HG03159 (cell line): ENCODE results near the gene CST1.
"Not testable (repeated sequence)": the region's sequence is repeated elsewhere in the genome, so short reads cannot be mapped to it uniquely, and the experiment has no call there.

ENCODE experiments used
- ATAC-seq: cut with Tn5 transposase; IDR thresholded peaks from one replicate; pipeline ENCODE4 v1.9.1; 2021; ENCODE audit warnings: mild to moderate bottlenecking, moderate library complexity; ENCODE audit not compliant: unreplicated experiment

The CST1 gene

DNA sequence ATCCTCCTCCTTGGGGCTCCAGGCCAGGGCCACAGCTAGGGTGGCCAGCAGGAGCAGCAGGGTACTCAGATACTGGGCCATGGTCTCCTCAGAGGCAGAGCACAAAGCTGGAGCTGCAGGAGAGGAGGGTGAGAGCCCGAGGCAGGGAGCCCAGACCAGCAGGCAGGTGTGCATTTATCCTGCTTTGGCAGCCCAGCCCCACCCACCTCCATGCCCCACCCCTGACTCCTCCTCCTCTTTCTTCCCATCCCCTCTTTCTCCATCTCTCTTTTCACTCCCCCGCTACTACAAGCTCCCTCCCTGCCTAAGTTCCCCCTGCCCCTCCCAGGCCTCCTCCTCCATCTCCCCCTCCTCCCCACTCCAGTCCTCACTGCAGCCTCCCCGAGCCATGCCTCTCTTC lies at the start of gene CST1:
TSS of gene CST1 (minus strand) at position 150 of the 400 bp plus-strand sequence. CDS start at position 81, 69 bp downstream.
- ATAC-seq = not testable (repeated sequence)

DNA sequence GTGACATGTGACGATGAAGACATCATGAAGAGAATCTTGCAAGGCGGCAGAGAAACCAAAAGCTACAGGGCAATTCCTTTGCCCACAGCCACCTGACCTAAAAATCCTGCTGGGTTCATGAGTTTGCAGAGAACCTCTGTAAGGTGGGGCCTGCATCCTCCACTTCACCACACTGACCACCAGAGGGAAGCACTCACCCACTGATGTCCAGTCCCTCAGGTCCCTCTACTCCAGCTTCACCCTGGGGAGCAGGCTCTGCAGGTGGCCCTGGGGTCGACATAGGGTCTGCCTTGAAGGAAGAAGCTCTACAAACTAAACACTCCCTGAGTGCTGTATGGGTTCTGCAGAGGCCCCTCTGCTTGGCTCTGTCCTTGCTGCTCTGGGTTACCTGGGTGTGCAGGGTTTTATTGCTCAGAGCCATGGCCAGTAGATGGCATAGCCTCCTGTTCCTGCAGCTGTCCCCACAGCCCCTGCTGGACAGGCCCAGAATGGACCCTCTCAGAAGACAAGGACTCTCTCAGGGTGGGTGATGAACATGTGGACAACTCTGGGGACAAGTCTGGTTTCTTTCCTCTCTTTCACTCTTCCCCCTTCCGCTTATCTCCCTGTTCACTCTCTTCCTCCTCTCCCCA lies 48.6 kb upstream of the CST1 start:
- ATAC-seq = peak; percentile 89

- ATAC-seq = no peak
Measured at GRCh38 chr20:23795526-23795925, 44.8 kb upstream of the CST1 start.

DNA sequence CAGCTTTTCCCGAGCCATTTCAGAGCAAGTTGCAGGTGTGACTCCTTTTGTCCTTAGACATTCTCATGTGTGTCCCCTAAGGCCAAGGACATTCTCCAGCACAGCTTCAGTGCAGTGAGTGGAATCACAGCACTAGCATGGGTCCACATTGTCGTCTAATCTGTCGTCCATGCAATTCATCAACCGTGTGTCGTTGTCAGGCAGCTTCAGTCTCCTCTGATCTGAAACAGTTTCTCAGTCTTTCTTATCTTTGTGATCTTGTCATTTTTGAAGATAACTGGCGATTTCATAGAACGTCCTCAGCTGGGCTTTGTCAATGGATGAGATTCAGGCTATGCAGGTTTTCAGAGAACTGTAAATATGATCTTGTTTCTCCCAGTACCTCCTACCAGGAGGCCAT lies 44.1 kb upstream of the CST1 start:
- ATAC-seq = no peak

DNA sequence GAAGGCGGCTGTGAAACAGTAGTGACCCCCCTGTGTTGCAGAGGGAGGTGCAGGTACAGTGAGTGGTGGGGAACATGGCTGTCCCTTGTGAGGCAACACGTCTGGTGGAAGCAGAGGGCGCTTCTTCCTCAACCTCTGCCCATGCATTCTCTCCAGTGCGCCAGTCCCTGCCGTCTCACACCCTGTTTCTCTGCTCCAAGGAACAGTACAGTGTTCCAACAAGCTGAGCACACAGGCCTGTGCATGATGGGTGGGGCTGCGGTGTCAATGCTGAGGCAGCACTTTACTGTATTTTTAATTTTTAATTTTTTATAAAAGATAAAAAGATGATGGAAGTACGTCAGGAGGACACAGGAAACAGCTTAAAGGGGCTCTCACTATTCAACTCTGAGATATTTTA lies 43.3 kb upstream of the CST1 start:
- no peak for ATAC-seq

GRCh38 chr20:23783447-23783846 lies 32.7 kb upstream of the CST1 start:
- ATAC-seq = no peak

- ATAC-seq = no peak
Measured at GRCh38 chr20:23782366-23782983, 31.7 kb upstream of the CST1 start.

DNA sequence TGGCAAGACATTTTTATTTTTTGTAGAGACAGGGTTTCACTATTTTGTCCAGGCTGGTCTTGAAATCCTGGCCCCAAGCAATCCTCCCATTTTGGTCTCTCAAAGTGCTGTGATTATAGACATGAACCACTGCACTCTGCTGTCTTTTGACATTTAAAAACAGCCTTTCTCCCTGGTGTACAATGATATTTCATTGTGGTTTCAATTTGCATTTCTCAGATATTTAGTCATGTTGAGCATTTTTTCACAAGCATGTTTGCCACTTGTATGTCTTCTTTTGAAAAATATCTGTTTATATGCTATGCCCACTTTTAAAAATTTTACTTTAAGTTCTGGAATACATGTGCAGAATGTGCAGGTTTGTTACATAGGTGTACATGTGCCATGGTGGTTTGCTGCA lies 27.9 kb upstream of the CST1 start:
- not testable (repeated sequence) for ATAC-seq

DNA sequence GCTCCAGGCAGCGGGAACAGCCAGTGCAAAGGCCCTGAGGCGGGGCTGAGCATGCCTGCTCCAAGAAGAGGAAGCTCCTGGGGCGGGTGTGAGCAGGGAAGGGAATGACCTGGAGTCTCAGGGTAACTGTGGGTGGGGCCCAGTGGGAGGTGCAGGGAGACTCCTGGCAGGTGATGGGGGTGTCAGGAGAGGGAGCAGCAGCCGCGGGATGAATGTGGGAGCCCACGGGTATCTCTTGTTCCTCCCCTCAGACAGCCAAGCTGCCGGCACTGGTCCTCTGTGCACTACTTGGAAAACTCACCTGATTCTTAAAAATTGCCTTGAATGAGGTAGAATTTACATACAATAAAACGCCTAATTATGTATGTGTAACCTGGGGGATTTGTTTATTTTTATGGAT lies 26.6 kb upstream of the CST1 start:
- ATAC-seq = not testable (repeated sequence)

DNA sequence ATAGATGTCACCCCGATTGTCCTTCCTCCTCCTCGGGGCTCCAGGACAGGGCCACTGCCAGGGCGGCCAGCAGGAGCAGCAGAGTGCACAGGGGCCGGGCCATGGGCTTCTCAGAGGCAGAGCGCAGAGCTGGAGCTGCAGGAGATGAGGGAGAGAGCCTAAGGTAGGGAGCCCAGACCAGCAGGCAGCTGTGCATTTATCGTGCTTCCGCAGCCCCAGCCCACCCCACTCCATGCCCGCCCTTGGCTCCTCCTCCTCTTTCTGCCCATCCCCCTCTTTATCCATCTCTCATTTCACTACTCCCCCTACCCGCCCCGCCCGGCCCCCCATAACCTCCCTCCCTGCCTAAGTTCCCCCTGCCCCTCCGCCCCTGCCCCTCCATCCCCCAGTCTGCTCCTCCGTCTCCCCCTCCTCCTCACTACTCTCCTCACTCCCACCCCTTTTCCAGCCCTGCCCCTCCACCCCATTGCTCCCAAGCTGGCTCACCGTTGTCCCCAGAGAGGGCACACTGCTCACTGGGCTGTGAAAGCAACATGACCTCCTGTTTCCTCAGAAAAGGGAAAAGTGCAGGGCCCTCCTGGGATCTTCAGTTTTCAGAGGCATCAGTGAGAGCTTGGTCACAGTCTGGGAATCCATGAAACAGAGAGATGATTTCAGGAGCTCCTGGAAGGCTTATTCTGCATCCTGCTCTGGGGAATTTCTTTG lies 25.5 kb upstream of the CST1 start:
- ATAC-seq = no peak

DNA sequence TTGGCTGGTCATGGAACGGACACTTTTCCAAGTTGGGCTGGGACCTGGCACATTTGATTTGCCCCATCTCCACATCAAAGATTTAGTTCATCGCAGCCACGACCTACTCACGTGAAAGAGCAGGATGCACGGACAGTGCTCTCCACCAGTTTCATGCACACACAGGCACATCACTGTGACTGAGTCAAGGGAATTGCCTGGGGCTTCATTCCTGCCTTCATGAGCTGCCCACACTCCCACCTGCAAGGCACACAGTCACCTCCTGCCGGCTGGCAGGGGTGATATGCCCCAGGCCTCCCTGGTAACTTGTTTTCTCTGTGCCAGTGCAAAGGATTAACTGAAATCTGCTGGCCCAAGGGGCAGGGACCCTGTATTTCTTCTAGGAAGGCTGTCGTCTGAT lies 23.3 kb upstream of the CST1 start:
- ATAC-seq = no peak

- ATAC-seq = no peak
Measured at GRCh38 chr20:23773579-23773978, 22.8 kb upstream of the CST1 start.

GRCh38 chr20:23773127-23773526 lies 22.4 kb upstream of the CST1 start:
- ATAC-seq = no peak

- no peak for ATAC-seq
Measured at GRCh38 chr20:23772074-23772473, 21.3 kb upstream of the CST1 start.

DNA sequence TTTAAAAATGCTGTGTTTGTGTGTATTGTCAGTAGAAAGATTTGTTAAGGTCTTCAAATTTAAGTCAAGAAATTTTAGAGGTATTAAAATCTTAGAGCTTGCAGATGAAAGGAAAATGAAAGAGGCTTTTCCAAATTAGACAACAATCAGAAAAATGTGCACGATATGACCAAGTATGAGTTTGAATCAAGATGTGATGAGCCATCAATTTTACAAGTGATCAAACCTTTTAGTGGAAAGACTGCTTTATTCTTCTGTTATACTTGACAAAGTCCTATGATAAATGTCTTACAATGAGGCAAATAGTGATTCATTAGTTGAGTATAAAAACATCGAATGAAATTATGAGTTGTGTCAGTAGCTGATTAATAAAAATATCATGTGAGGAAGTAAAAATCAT lies 19.6 kb upstream of the CST1 start:
- no peak for ATAC-seq

- not testable (repeated sequence) for ATAC-seq
Measured at GRCh38 chr20:23768520-23768919, 17.8 kb upstream of the CST1 start.

GRCh38 chr20:23766531-23766930 lies 15.8 kb upstream of the CST1 start:
- ATAC-seq = no peak

DNA sequence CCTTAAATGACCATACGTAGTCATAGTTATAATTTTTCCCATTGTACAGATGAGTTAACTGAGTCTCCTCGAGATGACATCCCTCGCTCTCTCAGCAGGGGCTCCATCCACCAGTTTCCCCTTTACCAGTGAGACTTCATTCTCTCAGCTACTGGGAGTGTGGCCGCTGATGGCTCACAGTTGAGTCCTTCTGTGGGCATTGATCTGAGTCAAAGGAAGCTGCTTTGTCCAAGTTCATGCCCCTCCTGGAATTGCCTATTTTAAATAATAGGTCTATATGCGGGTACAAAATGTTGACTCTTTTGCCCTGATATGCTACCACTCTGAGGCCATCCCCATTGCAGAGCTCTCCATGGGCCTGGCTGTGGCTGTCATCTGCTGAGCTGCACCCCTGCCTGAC lies 14.8 kb upstream of the CST1 start:
- ATAC-seq = no peak

- not testable (repeated sequence) for ATAC-seq
Measured at GRCh38 chr20:23764630-23765029, 13.9 kb upstream of the CST1 start.

- ATAC-seq = no peak
Measured at GRCh38 chr20:23763345-23763744, 12.6 kb upstream of the CST1 start.

DNA sequence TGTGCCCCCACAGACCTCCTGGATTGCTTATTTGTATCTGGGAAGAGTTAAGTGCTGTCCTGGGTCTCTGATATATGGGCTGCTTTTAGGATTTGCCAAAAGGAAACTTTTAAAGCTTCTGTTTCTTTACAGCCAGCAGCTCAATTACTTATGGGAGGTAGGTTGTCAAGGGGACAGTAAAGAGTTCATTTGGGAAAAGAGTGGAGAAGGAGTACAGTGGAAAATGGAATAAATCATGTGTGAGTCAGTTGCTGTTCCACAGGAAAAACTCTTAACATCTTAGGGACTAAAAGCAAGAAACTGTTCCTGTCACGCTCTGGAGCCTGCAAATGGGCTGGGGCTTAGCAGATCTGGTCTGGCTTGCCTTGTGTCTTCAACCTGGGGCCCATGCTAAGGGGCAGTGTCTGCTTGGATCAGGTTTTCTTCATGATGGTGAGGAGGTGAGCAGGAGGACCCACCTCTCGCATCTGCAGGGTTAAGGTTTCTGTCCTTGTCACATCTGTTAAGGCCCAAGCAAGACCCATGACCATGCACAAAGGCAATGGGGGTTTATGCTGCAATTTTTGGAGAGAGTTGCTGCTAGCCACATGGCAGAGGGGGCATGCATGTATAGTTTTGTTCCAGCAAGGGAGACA lies 8.7 kb upstream of the CST1 start:
- ATAC-seq = no peak

DNA sequence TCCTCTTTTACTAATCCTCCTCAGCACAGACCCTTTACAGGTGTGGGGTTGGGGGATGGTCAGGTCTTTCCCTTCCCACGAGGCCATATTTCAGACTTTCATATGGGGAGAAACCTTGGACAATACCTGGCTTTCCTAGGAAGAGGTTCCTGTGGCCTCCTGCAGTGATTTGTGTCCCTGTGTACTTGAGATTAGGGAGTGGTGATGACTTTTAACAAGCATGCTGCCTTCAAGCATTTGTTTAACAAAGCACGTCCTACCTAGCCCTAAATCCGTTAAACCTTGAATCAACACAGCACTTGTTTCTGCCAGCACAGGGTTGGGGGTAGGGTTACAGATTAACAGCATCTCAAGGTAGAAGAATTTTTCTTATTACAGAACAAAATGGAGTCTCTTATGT lies 6.1 kb upstream of the CST1 start:
- not testable (repeated sequence) for ATAC-seq
